Pons (tissue), 1 donor: Measurements from ENCODE around the gene ALDH1B1.

ENCODE experiments used
- DNase-seq: peaks from one replicate; pipeline ENCODE4 v3.0.0-alpha.2; 2016; ENCODE audit warnings: low spot score

Gene ALDH1B1

DNA sequence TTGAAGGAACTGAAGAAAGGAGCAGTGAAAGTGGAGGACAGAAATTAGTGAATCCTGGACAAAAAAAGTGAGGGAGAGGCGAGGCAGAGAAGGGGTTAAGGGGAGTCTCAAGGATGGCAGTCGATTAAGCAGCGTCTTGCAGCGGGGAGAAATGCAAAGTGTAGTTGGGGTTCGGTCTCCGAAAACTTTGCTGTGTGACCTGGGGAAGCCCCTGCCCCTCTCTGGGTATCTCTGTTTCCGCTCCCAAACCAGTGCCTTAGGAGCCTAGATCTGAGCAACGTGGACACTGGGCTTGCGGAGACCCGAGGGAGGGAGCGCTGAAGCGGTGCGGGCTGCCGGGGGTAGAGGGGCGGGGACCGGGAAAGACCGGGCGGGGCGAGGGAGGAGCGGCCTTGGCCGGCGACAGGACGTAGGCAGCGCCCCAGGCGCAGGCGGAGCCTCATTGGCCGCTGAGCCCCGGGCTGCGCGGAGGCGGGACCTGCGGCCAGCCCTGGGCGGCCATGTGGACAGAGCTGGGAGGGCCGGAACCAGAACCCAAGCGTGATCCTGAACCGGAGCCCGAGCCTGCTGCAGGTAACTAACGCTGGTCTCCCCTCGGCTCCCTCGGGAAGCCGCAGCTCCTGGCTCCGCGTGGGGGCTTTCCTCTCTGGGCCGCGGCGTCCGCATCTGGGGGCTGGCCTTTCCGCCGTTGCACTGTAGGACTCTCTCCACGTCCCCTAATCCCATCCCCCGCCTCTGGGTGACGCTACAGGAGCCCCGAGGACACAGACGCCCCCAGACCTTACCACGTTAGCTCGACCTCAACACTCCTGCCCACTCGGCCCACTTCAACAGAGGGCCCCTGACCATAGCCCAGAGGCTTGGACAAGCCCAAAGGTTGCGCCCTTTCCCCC, at the start of gene ALDH1B1:
TSS of gene ALDH1B1 (plus strand) at position 468 of the 893 bp plus-strand sequence. CDS start 3,047 bp downstream, outside the sequence.
- DNase-seq, result peak; percentile 74

DNA sequence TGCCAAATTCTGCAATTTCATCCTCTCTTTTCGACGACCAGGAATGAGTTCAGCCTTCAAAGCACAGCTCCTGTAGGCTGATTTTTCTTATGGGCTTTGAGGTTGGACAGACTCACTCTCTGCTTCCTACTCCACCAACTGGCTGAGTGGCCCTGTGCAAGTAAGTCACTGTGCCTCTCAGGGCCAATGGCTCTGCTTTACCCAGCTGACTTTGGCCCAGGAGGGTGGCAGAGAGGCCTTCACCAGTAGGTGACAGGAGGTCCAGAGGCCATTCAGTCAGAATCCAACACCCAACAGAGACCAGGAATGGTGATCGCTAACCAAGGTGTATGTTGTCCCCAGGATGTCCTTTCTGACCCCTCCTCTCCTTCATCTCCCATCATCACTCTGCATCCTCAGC, 49.5 kb upstream of the ALDH1B1 start:
- DNase-seq, result no peak

DNA sequence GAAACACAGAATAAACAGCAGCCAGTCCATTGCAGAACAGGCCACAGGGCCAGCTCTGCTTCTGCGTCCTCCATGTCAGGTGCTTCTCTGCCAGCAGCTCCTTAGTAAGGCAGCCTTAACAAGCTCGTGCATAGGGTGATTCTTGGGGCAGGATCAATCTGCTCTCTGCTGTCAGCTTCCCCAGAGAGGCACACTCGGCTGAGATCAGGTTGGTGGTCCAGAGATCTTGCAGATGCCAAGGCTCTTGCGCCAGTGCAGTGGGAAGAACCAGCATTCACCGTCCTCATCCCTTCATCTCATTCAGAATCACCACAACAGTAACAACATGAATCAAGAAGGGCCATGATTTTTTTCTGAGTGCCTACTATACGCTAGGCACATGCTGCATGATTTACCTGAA, 49.0 kb upstream of the ALDH1B1 start:
- DNase-seq, result no peak

DNA sequence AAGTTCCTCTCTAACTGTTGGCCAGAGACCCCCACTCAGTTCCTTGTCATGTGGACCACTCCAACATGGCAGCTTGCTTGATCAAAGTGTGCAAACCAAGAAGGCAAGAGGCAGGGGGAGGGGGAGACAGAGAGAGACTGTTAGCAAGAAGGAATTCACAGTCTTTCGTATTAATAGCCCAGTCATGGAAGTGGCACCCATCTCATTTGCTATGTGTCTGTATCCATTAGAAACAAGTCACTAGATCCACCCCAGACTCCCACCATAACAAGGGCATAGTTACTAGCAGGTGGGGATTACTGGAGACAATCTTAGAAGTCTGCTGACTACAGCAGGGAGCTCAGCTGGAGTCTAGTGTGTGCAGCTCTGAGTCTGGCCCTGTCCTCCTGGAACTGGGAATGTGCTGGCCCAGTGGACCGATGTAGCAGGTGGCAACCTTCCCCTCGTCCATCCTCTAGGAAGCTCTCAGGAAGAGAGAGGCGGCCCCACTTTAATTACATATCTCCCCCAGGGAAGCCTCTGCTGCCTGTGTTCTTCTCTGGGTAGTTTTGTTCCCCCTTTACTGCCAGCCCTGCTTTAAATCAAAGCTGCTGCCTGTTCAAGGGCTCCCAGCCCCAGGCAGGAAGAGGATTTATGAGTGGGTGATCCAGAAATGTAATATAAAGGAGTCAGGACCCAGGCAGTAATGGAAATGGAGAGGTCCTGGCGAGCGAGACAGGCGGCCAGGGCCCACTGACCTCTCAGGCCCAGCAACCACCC, 47.8 kb upstream of the ALDH1B1 start:
- DNase-seq, result no peak

DNA sequence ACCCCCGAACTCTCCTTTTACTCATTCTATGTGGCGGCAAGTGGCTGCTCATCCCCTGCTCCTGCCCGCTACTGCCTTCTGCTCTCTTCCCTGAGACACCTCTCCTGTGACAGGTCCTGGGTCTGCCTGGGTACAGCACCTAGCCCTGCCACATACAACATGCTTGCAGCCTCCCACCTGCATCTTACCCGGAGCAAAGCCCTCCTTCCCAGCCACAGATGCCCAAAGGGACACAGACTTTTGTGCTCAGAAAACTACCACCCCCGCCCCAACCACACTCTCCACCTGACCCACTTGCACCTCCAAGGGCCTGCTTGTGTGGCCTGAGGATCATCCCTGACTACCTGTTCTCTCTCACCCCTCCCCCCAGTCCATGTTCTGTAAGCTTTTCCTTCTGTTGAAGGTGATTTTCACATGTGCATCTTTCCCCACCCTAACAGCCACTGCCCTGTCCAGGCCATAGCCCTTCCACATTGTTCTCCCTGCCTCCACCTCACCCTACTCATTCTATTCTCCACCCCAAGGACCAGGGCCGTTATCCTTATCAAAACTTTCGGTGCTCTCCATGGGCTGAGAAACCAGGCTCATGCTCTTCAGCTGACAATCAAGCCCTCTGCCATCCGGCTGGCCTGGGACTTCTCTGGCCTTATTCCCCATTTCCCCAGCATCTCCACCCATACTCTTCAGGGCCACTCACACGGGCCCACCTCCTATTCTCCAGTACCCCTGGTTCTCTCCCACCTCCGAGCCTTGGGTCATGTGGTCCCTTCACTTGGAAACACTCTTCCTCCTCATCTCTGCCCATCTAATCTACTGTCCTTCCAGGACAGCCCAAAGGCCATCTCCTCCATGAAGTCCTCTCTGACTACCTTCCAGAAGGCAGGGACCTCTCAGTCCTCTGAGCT, 46.4 kb upstream of the ALDH1B1 start:
- DNase-seq, result no peak

DNA sequence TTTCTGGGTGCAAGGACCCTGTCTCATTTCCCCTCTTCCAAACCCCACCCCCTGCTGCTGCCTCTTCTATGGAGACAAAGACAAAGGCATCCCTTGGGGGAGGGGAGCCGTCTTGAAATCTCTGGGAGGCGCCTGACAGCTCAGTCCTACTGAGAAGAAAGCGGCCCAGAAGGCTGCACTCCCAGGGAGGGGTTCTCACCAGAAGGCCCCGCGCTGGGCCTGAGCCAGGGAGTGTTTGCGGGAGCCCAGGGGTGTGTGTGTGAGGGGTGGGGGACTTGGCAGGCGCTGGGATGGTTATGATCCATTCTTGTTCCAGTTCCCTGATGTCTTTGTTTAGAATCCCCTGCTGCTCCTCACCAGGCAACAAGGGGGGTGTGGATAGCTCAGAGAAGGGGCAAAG, 45.7 kb upstream of the ALDH1B1 start:
- DNase-seq, result no peak

DNA sequence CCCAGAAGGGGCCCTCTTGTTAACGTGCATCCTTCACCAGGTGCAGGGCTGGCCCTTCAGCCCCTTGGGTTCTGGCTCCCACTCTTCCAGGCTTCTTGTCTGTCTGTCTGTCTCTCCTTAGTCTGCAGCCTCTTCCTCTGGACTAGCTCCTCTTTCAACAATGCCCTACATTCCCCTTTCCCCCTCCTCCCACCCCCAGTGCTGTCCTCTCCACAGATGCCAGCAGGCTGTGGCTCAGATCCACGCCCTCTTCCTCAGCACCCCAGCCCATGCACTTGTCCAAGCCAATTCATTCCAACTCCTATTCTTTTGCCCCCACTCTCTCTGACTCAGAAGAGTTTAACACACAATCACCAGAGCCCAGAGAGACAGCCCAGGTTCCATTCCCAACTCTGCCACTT, 45.2 kb upstream of the ALDH1B1 start:
- DNase-seq, result no peak

DNA sequence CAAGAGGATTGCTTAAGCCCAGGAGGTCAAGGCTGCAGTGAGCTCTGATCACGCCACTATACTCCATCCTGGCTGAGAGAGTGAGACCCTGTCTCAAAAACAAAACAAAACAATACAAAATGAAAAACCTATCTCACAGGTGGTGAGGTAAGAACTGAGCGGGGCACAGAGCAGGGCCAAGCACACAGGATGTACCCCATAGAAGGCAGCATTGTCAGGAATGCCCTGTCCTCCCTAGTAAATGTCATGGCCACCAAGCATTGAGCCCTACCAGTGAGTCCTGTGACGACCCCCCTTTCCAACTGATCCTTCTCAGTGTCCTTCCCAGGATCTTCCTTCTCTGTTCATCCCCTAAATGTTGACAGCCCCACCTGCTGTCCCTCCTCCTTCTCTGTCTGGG, 44.6 kb upstream of the ALDH1B1 start:
- no peak for DNase-seq

DNA sequence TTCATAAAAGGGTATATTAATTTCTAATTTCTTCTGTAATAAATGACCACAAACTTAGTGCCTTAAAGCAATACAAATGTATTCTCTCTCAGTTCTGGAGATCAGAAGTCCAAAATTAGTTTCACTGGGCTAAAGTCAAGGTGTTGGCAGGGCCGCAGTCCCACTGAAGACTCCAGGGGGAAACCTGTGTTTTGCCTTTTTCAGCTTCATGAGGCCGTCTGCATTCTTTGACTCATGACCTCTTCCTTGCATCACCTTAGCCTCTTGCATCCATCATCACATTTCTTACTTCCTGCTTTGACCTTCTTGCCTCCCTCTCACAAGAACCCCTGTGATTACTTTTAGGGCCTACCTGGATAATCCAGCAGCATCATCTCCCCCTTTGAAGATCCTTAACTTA, 42.0 kb upstream of the ALDH1B1 start:
- DNase-seq, result no peak

DNA sequence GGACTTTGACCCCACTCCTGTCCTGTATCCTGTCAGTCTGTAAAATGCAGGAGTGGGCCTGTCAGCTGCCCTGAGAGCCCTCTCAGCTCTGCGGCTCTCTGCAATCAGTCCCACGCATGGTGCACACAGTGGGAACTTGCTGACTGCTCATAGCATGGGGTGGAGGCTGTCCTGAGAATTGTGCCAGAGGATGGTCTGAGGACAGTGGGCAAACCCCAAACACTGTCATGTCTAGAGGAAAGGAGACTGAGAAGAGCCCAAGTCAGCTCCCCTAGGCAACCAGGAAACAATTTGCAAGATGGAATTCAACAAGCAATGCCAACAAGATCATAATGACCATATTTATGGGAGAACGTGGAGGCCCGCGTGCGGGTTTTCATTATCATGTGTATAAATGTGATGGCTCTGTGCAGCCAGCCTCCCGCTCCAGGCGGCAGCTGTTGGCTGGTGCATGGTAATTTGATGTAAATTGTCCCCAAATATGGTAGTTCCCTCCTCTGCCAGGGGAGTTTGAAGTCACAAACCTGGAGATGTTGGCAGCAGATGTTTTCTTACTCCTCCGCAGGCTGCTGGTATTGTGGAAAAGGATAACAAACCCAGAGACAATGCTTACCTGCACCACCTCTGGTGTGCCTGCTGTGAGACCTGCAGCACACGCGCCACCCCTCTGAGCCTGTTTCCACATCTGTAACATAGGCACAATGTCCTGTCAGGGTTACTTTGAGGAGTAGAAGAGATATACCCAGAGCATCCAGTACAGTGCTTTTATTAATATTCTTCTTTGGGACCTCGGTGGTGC, 39.8 kb upstream of the ALDH1B1 start:
- DNase-seq, result no peak

DNA sequence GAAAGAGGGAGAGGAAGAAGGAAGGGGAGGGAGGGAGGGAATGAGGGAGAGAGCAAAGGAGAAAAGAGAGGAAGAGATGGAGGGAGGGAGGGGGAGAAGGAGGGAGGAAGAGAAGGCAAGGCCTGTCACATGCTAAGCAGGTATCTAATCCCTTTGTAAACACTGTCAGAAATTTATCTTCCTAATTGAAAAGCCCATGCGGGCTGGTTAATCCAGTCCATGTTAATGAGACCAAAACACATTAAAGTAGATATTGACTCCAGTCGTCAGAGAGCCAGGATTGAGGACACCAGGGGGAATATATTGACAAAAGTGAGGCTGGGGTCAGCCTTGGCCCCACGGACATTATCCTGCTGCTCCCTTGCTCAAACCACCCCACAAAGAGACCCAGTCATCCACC, 37.4 kb upstream of the ALDH1B1 start:
- no peak for DNase-seq

DNA sequence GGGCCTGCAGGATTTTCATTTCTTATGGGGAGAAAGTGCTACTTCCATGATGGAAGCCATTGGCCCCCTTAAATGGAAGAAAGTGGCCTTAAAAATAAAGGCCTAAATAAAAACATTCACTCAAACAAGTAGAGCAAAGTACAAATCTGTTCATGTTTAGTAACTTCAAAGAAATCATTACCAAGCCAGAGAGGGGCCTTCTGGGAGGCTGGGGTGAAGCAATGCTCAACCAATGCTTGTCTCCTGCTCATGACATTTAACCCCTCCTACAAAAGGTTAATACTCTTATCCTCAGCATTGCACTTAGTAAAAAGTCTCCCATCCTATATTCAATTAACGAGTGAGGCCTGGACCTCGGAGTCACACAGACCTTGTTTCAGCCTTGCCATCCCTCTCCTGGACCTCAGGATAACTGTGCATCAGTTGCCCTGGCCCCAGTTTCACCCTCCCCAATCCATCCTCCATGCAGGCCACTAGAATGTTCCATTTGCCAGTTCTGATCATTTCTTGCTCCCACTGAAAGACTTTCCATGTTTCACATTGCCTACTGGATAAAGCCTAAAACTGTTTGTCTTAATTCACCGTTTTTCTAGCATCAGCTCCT, 36.9 kb upstream of the ALDH1B1 start:
- DNase-seq, result no peak

DNA sequence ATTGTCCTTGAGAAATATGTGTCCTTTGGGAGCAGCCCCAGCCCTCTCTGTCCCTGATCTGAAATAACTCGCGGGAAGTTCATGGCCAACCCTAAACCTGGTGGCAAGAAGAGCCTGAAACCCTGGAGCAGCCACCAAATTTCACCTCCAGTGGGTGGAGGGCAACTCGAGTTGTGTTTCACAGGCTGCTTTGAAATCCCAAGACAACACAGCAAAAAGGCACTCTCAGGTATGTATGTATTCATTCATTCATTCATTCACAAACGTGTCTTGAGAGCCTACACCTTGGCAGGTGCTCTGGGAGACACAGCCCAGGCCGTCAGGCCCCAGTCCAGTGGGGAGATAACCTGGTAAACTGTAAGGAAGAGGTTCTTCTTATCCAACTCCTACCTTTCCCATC, 35.7 kb upstream of the ALDH1B1 start:
- DNase-seq, result no peak

DNA sequence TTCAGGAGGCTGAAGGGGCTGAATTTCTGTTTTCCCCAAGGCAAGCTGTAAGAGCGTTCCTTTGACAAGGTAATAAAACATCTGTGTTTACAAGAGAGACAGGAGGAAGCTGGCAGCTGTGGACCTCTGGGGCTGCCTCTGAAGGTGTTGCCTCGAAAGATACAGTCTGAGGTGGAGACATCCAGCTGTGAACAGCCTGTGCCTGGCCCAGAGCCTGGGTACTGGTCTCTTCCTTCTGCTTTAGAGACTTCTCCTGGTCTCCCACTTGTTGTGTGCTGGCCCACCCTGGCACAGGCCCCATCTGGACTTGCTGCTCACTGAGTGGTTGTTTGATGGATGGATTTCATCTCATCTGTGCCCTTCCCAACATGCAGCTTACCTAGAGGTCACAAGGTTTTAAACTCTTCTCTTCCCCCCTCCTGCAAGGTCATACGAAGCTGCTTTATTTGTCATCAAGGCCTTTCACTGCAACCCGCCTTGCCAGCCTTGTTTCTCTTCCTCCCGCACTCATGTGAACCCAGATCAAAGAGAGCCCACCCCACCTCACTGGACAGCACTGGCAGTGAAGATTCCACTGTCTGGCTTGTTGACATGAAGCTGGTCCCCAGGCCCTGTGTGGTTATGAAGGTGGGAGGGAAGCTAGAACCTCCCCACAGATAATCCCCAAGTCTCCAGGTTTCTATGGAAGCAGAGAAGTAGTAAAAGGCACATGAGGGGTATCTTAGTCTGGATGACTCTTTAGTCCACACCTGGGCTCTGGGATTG, 35.0 kb upstream of the ALDH1B1 start:
- DNase-seq, result no peak

DNA sequence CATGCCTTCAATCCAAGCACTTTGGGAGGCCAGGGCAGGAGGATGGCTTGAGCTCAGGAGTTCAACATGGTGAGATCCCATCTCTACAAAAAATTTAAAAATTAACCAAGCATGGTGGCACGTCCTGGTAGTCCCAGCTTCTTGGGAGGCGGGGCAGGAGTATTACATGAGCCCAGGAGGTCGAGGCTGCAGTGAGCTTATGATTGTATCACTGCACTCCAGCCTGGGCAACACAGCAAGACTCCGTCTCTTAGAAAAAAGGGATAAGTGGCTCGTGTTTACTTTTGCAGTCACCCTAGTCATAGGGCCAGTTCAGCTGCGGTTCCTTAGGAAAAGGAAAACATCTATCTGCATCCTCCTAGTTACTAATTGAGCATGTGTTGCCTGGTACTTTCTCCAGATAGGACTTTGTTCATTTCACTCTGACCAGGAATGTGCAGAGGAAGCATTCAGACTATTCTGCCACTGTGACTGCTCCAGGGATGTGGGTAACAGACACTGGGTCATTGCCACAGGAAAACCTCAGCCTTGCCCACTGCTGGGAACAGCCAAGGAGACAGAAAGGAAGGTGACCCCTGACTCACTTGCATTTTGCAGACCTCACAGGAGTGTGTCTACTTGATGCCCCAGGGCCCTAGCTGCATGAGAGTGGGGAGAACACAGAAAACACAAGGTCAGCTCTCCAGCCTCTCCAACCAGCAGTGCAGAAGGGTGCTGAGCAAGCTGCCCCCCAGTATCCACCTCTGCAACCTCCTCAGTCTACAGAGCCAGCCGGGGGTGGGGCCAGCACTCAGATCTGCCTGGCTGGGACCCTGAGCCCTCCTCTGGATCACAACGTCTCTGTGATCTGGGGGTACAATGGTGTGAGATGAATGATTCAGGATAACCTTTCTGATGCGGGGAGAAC, 33.9 kb upstream of the ALDH1B1 start:
- DNase-seq, result no peak

DNA sequence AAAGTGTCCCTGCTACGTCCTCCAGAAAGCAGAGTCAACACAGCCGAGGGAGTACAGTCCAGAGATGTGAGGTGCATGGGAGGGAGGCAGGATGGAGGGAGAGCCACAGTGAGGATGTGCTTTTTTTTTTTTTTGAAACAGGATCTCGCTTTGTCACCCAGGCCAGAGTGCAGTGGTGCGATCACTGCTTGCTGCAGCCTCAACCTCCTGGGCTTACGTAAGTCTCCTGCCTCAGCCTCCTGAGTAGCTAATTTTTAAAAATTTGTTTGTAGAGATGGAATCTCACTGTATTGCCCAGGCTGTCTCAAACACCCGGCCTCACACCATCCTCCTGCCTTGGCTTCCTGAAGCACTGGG, 33.2 kb upstream of the ALDH1B1 start:
- DNase-seq, result no peak

DNA sequence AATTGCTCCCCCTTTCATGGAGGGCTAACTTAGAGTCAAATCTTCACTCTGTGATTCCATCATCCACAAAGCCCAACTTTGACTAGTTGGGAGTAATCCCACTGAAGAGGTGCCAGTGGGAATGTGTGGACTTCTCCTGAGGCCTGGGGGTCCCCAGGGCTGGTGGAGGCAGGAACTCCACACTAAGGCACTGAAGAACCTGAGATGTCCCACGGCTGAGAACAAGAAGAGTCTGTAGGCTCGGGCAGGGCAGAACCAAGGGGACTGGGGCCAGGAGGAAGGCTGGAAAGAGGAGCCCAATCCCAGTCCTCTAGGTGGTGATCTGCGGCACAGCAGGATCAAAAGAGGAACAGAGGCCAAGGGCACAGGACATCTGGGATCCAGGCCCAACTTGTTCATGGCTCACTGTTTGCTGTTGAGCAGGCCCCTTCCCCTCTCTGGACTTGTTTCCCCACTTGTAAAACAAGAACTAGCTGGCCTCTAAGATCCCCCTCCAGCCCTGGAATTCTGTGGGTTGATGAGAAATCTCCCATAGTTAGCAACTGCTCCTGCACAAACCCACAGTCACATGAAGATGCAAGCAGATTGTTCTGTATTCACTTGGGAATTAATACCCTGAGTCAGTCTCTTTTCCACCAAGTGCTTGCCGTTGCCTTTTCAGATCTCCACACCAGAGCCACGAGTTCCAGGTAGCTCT, 32.7 kb upstream of the ALDH1B1 start:
- no peak for DNase-seq

DNA sequence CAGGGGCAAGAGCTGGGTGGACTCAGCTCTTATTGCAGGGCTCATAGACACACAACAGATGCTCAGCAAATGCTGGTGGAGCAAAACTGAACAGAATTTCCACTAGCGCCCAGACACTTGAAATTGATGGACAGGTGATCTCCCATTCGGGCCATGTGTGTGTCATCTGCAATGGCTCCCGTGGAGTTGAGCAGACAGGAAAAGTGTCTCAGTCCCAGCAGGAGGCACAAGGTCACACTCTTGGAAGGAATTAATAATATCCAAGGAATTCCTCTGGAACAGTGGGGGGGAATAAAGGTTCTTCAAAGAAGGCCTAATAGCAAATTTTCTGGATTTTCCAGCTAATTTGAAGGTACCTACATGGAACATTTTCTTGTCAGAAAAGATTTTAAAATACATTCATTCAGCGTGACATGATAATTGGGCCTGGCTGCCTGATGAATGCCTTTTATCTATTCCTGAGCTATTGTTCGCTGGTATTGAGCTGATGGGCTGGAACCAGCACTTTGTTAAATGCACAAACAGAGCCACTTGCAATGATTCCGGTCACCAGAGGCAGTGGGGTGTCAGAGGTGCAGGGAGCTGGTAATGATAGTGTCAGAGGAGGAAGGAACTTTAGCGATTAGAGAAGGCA, 31.5 kb upstream of the ALDH1B1 start:
- no peak for DNase-seq
